ENCODE data around the gene MXRA8.

MXRA8 gene

GRCh38 chr1:1333551-1334241 is 24.7 kb downstream of the MXRA8 start:
- no peak for DNase-seq

- DNase-seq, result no peak
These were observed 25.4 kb downstream of the MXRA8 start for GRCh38 chr1:1332774-1333480.

- no peak for DNase-seq
These were observed 26.2 kb downstream of the MXRA8 start for GRCh38 chr1:1332031-1332755.

GRCh38 chr1:1331068-1331965 is 27.0 kb downstream of the MXRA8 start, which contains the start of gene TAS1R3:
TSS of gene TAS1R3 (plus strand) at chr1:1331280. CDS start at chr1:1331346, 66 bp downstream.
- no peak for DNase-seq

- DNase-seq, result no peak
These were observed 27.8 kb downstream of the MXRA8 start for GRCh38 chr1:1330366-1331067.

GRCh38 chr1:1329304-1330210 is 28.8 kb downstream of the MXRA8 start:
- no peak for DNase-seq

GRCh38 chr1:1328254-1328653 is 30.1 kb downstream of the MXRA8 start:
- DNase-seq, result no peak

GRCh38 chr1:1327291-1327690 is 31.1 kb downstream of the MXRA8 start:
- DNase-seq, result no peak

GRCh38 chr1:1326075-1326605 is 32.2 kb downstream of the MXRA8 start:
- DNase-seq, result no peak

GRCh38 chr1:1325288-1326074 is 32.9 kb downstream of the MXRA8 start:
- no peak for DNase-seq

GRCh38 chr1:1324524-1325287 is 33.6 kb downstream of the MXRA8 start, which contains the start of the genes CPTP and INTS11:
TSS of gene CPTP (plus strand) at chr1:1324802. CDS start at chr1:1326911, 2,109 bp downstream.
TSS of gene INTS11 (minus strand) at chr1:1324660. CDS start at chr1:1324608, 52 bp downstream.
- peak; percentile 97 for DNase-seq

GRCh38 chr1:1324084-1324523 is 34.3 kb downstream of the MXRA8 start:
- DNase-seq, result no peak

GRCh38 chr1:1322952-1323351 is 35.4 kb downstream of the MXRA8 start:
- no peak for DNase-seq

GRCh38 chr1:1322418-1322817 is 35.9 kb downstream of the MXRA8 start:
- no peak for DNase-seq

- no peak for DNase-seq
These were observed 36.9 kb downstream of the MXRA8 start for GRCh38 chr1:1321477-1321876.

- DNase-seq, result no peak
These were observed 37.5 kb downstream of the MXRA8 start for GRCh38 chr1:1320666-1321448.

GRCh38 chr1:1319646-1319941 is 38.8 kb downstream of the MXRA8 start:
- no peak for DNase-seq
